Fibroblast of skin of right biceps (primary cell): Measurements from ENCODE around the gene RABGAP1L.
"Not testable (repeated sequence)": the region's sequence is repeated elsewhere in the genome, so short reads cannot be mapped to it uniquely, and the experiment has no call there.

ENCODE experiments used
- DNase-seq: peaks from one replicate; pipeline ENCODE4 v3.0.0-alpha.2; 2013

RABGAP1L gene

DNA sequence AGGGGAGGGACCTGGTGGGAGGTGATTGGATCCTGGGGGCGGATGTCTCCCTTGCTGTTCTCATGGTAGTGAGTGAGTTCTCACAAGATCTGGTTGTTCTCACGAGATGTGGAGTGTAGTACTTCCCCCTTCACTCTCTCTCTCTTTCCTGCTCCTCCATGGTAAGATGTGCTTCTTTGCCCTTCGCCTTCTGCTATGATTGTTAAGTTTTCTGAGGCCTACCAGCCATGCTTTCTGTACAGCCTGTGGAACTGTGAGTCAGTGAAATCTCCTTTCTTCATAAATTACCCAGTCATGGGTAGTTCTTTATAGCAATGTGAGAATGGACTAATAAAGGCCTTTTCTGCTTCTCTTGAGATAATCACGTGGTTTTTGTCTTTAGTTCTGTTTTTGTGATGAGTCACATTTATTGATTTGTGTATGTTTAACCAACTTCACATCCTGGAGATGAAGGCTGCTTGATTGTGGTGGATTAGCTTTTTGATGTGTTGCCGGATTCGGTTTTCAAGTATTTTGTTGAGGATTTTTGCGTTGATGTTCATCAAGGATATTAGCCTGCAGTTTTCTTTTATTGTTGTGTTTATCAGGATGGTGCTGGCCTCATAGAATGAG is 45.5 kb downstream of the RABGAP1L start:
- peak; percentile 8 for DNase-seq

DNA sequence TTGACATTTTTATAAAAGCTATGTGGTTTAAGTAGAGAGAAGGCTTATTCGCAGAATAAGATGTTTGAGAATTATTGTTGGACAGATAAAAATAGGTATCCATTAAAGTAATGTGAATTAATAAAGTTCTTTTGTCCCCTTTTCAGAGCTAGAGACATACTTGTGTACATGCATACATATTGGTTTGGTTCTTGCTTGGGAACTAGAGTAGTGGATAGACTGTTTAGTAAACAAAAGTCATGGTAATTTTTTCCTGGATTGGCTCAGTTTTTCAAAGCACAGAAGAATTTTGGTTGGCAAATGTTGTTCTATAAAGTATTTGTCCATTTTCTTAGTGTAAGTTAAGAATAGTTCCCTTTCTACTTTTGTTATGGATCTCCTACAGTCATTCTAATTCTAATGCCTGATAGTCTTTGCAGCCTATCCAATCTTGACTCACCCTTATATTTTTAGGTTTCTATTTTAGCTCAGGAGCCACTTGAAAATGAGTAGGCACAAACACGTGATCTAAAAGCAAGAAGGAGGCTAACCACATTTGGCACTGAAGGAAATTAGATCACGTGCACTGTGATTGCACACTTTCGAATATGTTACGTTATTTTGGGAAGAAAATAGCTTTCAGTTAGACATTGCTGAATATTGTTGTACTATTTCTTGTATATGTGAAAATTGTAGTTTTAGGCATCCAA is 47.0 kb downstream of the RABGAP1L start:
- DNase-seq, result no peak

DNA sequence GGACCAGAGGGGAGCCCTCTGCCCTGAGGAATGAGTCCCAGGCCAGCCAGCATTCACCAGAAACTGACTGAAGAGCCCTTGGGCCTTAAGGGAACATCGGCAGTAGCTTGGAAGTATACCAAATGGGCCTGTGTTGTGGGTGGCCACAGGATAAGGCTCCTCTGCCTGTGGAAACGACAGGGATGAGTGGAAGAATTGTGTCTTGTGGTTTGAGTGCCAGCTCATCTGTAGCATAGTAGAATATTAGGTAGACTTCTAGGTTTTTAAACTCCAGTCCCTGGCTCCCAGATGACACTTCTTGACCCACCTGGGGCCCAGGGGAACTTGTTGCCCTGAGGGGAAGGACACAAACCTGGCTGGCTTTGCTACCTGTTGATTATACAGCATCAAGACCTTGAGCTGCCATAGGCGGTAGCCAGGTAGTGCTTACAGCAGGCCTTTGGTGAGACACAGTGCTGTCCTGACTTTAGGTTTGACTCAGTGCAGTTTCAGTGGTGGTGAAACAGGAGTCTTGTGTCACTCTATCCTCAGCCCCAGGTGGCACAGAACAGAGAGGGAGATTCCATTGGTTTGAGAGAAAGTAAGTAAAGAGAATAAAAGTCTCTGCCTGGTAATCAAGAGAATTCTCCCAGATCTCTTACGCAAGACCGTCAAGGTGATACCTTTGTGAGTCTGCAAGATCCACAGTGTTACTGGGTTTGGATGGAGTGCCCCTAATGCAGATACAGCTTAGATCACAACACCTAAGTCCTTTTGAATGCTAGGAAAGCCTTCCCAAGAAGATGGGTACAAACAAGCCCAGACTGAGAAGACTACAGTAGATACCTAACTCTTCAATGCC is 50.2 kb downstream of the RABGAP1L start:
- no peak for DNase-seq

DNA sequence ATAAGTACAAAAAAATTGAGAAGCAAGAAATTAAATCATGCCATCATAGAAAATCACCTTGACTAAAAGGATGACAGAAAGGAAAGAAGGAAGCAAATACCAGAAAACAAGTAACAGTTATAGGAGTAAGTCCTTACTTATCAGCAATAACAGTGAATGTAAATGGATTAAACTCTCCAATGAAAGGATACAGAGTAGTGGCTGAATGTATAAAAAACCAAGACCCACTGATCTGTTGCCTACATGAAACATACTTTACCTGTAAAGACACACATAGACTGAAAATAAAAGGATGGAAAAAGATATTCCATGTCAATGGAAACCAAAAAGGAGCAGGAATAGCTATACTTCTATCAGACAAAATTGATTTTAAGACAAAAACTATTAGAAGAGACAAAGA is 52.2 kb downstream of the RABGAP1L start:
- DNase-seq, result no peak

DNA sequence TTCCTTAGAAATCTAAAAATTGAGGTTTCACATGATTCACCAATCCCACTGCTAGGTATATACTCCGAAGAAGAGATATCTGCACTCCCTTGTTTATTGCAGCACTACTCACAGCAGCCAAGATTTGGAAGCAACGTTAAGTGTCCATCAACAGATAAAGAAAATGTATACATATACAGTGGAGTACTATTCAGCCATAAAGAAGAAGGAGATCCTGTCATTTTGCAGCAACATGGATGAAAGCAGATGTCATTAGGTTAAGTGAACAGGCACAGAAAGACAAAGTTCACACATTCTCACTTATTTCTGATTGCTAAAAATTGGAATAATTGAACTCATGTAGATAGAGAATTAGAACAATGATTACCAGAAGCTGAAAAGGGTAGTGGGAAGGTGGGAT is 56.4 kb downstream of the RABGAP1L start:
- DNase-seq, result no peak

DNA sequence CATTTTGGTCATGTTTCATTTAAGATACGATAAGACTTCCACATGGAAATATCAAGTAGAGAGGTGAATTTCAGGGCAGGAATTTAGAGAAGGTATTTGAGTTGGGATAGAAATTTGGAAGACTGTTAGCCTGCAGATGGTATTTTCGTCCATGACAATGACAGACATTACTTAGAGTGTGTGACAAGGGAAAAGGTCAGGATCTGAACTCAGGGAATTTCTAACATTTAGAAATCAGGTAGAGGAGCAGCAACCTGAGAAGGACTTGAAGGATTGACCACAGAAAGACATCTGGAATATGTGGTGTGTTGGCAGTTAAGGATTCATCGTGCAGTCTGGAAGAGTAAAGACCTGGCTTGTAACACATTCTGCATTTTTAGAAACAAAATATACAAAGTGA is 57.9 kb downstream of the RABGAP1L start:
- no peak for DNase-seq

DNA sequence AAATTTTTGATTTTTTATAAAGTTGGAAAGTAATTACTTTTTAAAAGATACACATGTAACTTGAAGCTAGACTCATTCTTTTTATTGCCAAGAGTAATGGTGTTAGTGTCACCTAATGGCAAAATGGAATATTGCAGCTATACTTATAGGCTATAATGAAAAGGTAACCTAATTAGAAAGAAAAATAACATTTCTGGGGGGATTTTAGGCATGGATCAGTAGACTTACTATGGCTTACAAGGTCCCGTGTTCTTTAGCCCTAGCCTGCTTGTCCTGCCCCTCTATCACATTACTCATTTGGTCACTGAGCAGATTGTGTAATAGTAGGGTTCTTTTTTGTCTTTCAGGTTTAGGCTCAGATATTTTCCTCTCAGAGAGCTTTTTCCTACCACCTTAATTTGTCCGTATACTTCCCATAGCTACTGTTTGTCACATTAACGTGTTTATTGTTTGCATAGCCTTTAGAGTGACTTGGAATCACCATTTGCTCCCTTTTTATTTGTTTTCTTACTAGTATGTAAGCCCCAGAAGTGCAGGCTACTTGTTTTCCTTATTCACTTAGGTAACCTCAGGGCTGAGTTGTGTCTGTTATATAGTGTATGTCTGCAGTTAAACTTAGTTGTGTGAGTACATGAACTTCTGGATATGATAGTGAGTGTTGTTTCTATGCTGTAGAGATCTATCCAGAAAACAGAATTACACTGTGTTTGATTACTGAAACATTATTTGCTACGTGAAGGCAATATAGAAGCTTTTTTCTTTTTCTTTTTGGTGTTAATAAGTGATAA is 58.7 kb downstream of the RABGAP1L start:
- DNase-seq, result peak; percentile 38

DNA sequence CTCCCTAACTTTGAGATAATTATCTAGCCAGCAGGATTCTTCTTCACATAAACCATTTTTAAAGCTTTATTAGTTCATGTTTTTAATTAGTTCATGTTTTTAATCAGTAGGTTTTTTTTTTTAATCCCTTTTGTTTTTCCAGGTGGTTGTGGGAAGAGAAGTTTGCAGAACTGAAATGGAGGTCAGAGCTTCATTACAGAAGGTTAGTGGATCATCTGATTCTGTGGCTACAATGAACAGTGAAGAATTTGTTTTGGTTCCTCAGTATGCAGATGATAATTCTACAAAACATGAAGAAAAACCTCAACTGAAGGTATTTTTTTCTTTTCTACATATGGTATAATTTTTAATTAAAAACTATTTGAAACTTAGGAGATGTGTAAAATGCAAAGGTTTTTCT is 59.7 kb downstream of the RABGAP1L start:
- no peak for DNase-seq

DNA sequence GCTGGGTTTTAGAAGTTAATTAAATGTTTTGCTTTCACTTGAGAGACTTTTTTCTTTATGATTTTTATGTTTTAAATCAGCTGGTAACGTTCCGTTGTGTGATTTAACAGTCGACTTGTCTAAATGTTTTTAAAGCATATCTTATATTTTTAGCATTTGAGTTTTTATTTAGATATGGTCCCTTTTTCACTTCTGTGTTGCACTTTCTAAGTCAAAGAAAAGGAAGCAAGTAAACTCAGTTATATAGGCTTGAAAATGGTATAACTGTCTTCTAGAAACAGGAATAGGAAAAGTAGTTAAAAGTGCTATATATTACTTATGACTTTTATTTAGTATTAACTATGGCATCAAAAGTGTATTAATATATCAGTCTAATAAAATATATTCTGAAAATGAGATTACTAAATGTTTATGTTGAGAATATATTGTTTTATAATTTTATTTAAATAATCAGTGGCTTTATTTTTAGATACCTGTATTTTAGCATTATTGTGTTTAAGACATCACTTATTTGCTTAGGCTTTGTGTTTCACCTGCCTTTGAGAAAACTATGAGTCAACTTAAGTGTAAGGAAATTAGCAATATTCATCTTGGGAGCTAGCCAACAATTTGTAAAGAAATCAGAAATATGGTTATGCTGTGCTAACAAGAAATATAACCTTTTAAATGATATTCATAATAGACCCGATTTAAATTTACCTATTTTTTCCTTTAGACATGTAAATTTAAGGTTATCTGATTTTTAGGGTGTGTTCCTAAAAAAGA is 60.5 kb downstream of the RABGAP1L start:
- DNase-seq, result no peak

DNA sequence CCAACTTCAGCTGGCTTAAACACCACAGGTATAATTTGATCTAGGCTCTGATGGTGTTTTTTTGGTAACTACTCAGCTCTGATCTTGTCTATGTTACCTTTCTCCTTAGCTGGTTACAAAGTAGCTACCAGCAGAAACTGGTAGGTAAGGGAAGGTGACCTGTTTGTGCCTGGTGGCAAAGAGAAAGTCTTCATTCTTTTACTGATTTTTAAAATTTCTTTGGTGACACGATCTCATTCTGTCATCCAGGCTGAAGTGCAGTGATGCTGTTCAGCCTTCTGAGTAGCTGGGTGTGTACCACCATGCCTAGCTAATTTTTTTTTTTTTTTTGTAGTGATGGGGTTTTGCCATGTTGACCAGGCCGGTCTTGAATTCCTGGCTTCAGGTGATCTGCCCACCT is 62.4 kb downstream of the RABGAP1L start:
- DNase-seq, result no peak

DNA sequence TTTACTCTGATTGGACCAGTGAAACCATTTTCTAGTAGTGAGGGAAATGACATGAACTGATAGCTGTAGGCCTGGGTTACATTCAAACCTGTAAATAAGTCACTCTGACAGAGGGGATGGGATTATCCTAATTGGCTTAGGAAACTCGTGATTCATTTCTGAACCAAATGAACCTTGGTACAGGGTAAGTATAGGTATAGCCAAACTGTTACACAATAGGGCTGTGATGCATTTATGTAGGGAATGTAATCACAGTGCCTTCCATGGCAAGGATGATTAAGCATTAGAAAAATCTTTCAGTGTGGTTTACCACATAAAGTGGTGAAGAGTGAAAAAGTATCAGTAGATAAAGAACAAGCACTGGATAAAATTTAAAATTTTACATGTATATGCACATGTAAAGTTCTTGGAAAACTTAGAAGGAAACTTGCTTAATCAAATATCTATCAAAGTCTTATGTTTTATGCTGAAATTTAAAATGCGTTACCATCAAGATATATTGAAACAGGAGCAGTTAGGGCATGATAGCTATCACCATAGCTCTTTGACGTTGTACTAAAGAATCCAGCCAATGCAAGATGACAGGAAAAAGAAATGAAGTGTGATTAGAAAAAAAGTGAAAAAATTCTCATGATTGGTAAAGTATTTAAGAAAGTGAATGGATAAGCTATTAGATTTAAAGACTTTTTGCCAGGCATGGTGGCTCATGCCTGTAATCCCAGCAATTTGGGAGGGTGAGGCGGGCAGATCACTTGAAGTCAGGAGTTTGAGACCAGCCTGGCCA is 63.0 kb downstream of the RABGAP1L start:
- DNase-seq, result peak; percentile 74

DNA sequence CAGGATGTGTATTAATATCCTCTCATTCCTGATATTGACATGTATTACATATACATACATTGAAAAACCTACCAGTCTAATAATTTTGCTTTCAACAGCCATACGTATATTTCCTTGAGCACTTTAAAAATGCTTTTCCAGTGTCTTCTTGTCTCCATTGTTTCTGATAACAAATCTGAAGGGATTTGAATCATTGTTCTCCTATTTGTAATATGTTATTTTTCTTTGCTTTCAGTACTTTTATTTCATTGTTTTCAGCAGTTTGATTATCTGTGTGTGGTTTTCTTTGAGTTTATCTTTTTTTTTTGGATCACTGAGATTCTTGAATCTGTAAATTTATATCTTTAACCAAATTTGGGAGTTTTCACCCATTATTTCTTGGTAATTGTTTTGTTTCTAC is 65.3 kb downstream of the RABGAP1L start:
- no peak for DNase-seq

DNA sequence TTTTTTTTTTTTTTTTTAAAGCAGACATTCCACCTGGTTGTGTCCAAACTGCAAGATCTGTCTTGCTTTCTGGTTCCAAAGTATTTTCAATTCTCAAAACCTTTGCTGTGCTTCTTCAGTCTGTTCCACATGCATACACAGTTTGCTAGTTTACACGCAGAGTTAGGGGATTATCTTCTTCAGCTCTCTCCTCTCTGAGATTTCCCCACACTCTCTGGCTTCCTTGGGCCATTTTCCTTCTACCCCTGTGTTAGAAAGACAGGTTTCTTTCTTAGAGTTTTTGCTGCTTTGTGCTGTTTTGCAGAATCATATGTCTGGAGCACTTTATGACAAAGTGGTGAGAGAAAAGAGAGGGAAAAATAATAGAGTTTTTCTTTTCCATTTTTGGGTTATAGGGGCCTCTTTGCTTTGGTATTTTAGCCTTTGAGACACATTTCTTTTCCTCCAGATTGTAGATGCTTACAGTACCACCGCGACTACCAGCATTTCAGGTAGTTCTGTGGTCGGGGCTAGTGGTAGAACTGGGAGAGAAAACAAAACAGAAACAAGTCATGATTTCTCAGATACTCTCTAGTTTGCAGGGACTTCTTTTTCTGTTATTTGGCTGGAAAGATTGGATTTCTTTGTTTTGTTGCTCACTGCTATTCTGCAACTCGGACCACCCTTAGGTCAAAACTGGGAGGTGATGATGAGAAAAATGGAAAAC is 66.3 kb downstream of the RABGAP1L start:
- no peak for DNase-seq

DNA sequence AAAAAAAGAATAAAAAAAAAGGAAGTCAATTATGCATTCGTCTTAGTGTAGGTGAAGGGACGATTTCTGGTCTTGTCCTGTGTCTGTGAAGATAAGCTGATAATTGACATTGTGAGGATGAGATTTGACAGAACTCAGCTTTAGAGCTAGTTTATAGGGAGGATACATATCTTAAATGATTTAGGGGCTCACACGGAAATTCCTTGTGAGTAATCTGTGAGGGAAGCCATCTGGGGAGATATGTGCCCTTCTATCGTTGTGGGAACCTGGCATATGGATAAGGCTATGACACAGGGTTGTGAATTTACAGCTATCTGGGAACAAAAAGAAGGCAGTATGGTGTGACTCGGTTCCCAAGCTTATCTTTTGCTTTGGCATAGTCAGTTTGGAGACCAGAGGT is 71.1 kb downstream of the RABGAP1L start:
- no peak for DNase-seq

DNA sequence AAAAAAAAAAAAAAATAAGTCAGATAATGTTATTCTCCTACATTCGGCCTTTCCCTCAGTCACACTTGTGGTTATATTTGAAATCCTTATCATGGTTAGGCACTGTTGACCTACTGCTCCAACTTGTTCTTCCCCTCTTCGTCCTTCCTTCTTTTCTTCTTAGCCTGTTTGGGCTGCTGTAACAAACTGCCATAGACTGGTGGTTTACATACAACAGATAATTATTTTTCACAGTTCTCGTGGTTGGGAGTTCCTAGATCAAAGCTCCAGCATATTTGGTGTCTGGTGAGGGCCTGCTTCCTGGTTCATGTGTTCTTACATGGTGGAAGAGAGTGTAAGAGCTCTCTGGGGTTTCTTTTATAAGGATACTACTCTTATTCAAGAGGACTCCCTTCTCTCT is 73.4 kb downstream of the RABGAP1L start:
- no peak for DNase-seq

DNA sequence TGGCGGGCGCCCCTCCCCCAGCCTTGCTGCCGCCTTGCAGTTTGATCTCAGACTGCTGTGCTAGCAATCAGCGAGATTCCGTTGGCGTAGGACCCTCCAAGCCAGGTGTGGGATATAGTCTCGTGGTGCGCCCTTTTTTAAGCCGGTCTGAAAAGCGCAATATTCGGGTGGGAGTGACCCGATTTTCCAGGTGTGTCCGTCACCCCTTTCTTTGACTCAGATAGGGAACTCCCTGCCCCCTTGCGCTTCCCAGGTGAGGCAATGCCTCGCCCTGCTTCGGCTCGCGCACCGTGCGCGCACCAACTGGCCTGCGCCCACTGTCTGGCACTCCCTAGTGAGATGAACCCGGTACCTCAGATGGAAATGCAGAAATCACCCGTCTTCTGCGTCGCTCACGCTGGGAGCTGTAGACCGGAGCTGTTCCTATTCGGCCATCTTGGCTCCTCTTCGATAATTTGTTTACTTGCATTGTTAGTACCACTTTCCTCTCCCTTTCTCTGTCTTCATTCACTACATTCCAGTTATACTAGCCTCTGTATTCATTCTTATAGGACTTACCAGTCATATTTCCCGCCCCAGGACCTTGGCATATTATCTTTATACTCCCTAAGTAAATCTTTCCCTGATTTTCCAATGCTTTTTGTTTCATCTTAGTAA is 79.7 kb downstream of the RABGAP1L start:
- DNase-seq, result not testable (repeated sequence)

DNA sequence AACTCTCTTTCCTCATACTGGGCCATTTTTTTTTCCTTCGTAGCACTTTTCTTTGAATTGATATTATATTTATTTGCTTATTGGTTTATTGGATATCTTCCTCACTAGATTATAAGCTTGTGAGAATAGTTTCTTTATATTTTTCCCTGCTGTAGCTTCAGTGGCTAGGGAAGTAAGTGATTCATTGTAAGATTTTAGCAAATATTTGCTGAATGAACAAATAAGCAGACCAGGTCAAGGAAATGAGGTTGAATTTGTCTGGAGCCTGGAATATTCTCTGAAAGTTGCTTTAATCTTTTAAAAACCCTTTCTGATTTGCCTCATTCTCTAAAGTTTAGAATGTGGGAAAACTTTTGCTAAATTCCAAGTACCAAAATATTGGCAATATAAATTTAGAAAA is 80.2 kb downstream of the RABGAP1L start:
- DNase-seq, result no peak

DNA sequence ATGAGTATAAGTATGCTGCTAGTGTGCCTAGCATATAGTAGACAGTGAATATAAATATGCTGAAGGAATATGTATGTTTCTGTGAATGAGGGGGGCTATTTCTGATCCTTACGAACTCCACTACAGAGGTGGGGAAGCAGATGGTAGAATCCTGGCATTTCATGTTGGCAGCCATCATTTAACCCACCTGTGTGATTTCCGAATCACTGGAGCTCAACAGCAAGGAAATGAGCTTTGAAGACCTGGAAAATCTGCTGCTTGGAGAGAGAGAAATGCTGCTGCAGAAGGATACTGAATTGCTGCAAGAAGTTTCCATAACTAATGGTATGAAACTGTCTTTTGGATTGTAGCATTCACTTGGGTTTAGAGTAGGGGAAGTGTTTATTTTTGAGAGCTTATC is 83.5 kb downstream of the RABGAP1L start:
- no peak for DNase-seq

DNA sequence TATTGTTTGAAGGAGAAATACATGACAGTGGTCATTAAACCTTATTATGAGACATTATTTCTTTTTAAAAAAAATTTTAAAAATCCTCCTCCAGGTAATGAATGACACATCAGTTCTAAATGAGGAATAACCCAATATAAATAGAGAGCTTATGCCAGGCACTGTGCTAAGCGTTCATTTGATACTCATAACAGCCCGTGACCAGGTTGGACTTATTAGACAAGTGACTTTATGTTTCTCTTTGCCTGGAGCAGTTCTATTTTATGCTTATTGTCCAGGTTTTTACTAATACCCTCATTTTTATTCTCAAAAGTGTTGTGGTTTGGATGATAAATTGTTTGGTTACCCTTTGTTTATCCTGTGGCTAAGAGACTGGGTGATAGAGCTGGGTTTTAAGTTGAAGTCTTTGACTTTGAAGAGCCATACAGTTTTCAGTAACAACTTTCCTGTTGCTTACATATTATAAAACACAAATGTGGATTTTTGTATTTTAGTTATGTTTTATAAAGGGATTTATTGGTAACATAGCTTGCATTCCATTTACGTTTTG is 84.2 kb downstream of the RABGAP1L start:
- DNase-seq, result no peak

DNA sequence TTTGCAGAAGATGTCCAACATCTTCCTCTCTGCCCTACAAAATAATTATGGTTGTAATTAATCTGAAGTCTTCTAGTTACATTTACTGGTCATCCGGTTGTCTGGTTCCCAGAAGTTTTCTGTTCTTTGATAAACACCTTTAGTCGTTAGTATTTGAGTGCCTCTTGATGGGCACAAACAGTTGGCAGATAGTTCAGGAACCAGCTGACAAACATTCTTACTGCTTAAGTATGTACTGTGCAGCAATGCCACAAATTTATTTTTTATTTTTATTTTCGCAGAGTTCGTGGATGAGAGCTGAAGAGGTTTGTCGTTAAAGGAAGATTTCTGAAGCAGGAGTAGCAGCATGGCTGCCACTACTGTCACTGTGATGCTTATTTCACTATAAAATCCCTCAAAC is 84.7 kb downstream of the RABGAP1L start:
- no peak for DNase-seq
